A673 (cell line): ENCODE data around the gene SLC22A16.

Experiments
- CTCF ChIP-seq: fragments of 300-800, 200-600 bp; sonication (generic); conservative IDR thresholded peaks from 2 replicates; pipeline ENCODE4 v1.5.1; 2017; ENCODE audit warnings: low read depth, mild to moderate bottlenecking, antibody characterized with exemption, low read length, moderate library complexity, mixed read lengths
- EZH2 ChIP-seq: fragments of 200-600 bp; sonication (generic); IDR thresholded peaks from 2 replicates; pipeline ENCODE4 v1.6.1; 2017; ENCODE audit warnings: borderline replicate concordance, low read depth, mild to moderate bottlenecking, mixed read lengths, antibody characterized with exemption, low read length; ENCODE audit not compliant: poor library complexity, severe bottlenecking

- no peak for TF ChIP-seq CTCF
- no peak for TF ChIP-seq EZH2
These were observed 44.0 kb upstream of the SLC22A16 start for GRCh38 chr6:110520209-110520965.
